ENCODE measurements around the gene TBATA.

GRCh38 chr10:70729763-70730357 is 55.3 kb downstream of the TBATA start:
- TF ChIP-seq SIN3A (IDR thresholded peaks at IDR 0.05; ENCODE audit: borderline replicate concordance, insufficient read depth, low read length) (no peak), POLR2AphosphoS5 (IDR thresholded peaks at IDR 0.05; ENCODE audit: low read depth, low read length) (no peak)

Data from PFSK-1 (cell line).